C4-2B (cell line): ENCODE results near the gene SLC17A3.

Experiments
- H3K27ac ChIP-seq: fragments of 450-650 bp; 2 replicates; pipeline ENCODE4 v1.5.1; 2017
- ZFX ChIP-seq: fragments of 450-650 bp; IDR thresholded peaks from 2 replicates; pipeline ENCODE4 v1.6.1; 2017
- TF ChIP-seq, protein P1 (sequence below): fragments of 450-650 bp; conservative IDR thresholded peaks from 2 replicates; pipeline ENCODE4 v1.5.1; 2017; ENCODE audit warnings: mild to moderate bottlenecking

SLC17A3 gene

GRCh38 chr6:25835442-25836283 is 38.4 kb downstream of the SLC17A3 start:
- TF ChIP-seq, protein P1, sequence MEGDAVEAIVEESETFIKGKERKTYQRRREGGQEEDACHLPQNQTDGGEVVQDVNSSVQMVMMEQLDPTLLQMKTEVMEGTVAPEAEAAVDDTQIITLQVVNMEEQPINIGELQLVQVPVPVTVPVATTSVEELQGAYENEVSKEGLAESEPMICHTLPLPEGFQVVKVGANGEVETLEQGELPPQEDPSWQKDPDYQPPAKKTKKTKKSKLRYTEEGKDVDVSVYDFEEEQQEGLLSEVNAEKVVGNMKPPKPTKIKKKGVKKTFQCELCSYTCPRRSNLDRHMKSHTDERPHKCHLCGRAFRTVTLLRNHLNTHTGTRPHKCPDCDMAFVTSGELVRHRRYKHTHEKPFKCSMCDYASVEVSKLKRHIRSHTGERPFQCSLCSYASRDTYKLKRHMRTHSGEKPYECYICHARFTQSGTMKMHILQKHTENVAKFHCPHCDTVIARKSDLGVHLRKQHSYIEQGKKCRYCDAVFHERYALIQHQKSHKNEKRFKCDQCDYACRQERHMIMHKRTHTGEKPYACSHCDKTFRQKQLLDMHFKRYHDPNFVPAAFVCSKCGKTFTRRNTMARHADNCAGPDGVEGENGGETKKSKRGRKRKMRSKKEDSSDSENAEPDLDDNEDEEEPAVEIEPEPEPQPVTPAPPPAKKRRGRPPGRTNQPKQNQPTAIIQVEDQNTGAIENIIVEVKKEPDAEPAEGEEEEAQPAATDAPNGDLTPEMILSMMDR = no peak
- TF ChIP-seq ZFX = no peak
- no peak overlapping the region for H3K27ac ChIP-seq

- TF ChIP-seq, protein P1 = no peak
- TF ChIP-seq ZFX = no peak
- no peak overlapping the region for H3K27ac ChIP-seq
Observed at GRCh38 chr6:25834950-25835349, 39.1 kb downstream of the SLC17A3 start.

DNA sequence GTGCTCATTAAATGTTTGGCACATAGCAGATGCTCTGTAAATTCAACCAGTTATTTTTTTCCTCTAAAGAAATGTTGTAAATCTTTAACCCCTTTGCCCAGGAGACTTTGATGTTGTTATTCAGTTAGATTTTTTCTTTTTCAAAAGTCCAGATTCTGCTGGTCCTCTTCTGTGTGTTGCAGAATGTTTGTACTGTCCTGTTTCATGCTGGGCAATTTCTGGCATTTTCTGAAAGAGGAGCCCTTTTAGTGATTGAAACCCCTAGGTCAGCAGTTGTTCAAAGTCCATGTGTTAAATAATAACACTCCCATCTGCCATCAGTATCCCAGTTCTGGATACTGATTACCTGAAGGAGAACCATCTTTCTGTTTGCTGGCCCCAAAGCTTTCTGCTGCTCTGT is 40.9 kb downstream of the SLC17A3 start:
- no peak overlapping the region for H3K27ac ChIP-seq
- no peak for TF ChIP-seq ZFX
- TF ChIP-seq, protein P1 = no peak

- TF ChIP-seq, protein P1 = no peak
- TF ChIP-seq ZFX = no peak
- H3K27ac ChIP-seq = no peak overlapping the region
Observed at GRCh38 chr6:25832670-25833069, 41.4 kb downstream of the SLC17A3 start.

- no peak overlapping the region for H3K27ac ChIP-seq
- TF ChIP-seq, protein P1 = no peak
- no peak for TF ChIP-seq ZFX
Observed at GRCh38 chr6:25832307-25832662, 41.8 kb downstream of the SLC17A3 start.

GRCh38 chr6:25831532-25832306 is 42.3 kb downstream of the SLC17A3 start, which contains the start of gene SLC17A1:
Gene SLC17A1, minus strand, starts transcription at chr6:25832052. Its CDS starts 1,495 bp downstream, at chr6:25830557.
- no peak for TF ChIP-seq ZFX
- TF ChIP-seq, protein P1 = no peak
- H3K27ac ChIP-seq = no peak within 1 kb of the TSS

GRCh38 chr6:25830458-25830857 is 43.6 kb downstream of the SLC17A3 start:
- TF ChIP-seq, protein P1 = no peak
- no peak for TF ChIP-seq ZFX
- H3K27ac ChIP-seq = no peak overlapping the region
